ENCODE measurements around the gene ITGA11.

Gene ITGA11

DNA sequence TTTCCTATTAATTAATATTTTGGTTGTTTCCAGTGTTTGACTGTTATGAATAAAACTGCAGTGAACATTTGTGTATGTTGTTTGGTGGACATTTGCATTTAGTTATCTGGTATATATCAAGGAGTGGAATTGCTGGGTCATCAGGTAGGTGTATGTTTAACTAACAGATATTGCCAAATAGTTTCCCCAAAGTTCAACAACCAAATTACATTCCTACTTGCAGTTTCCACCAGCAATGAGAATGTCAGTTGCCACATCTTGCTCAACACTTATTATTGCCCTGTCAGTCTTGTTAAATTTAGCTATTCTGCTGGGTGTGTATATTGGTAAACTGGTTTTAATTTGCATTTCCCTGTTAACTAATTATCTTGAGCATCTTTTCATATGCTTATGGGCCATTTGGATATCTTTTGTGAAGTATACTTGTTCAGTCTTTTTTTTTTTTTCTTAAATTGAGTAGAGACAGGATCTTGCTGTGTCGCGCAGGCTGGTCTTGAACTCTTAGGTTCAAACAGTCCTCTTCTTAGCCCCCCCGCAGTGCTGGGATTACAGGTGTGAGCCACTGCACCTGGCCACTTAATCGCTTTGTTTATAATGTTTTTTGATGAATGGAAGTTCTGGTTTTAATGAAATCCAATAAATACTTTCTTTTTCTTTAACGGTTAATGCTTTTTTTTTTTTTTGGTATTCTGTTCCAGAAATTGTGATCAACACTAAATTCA lies 146.5 kb downstream of the ITGA11 start:
- DNase-seq: peak; percentile 62

DNA sequence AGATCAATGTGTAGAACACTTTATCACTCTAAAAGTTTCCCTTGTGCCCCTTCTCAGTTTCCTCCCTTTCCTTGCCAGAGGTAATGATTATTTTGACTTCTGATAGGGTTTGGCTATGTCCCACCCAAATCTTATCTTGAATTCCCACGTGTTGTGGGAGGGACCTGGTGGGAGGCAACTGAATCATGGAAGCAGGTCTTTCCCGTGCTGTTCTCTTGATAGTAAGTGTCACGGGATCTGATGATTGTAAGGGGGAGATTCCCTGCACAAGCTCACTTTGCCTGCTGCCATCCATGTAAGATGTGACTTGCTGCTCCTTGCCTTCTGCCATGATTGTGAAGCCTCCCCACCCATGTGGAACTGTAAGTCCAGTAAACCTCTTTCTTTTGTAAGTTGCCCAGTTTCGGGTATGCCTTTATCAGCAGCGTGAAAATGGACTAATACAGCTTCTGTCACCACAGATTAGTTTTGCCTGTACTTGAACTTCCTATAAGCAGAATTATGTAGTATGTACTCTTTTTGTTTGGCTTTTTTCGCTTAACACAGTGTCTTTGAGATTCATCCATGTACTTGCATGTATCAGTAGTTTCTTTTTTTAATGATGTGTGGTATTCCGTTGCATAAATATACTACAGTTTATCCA lies 147.2 kb downstream of the ITGA11 start:
- no peak for DNase-seq

DNA sequence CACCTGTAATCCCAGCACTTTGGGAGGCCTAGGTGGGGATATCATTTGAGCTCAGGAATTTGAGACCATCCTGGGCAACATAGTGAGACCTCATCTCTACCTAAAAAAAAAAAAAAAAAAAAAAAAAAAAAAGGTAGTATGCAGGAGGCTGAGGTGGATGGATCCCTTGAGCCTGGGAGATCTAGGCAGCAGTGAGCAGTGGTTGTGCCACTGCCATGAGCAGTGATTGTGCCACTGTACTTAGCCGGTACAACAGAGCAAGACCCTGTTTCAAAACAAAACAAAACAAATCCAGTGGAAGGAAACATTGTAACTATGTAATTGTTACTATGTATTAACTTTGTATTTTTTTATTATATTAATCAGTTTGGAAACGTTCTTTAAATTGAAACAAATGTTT lies 148.6 kb downstream of the ITGA11 start:
- no peak for DNase-seq

DNA sequence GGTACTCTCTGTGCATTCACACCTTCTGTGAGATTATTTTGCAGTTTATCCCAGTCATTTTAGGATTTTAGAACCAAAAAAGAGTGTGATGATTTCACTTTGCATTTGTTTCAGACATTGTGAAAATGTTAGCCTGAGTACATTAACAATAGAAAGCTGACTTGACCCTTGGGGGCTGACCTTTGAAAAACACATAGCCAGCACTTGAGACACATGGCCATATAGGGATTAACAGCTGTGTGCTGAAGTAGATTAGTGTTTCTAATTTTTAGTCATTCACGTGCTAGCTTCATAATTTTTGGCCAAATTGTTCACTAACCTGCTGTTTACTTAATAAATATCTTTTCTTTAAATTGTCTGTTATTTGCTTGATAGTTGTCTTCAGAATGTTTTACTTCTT lies 151.0 kb downstream of the ITGA11 start:
- no peak for DNase-seq

DNA sequence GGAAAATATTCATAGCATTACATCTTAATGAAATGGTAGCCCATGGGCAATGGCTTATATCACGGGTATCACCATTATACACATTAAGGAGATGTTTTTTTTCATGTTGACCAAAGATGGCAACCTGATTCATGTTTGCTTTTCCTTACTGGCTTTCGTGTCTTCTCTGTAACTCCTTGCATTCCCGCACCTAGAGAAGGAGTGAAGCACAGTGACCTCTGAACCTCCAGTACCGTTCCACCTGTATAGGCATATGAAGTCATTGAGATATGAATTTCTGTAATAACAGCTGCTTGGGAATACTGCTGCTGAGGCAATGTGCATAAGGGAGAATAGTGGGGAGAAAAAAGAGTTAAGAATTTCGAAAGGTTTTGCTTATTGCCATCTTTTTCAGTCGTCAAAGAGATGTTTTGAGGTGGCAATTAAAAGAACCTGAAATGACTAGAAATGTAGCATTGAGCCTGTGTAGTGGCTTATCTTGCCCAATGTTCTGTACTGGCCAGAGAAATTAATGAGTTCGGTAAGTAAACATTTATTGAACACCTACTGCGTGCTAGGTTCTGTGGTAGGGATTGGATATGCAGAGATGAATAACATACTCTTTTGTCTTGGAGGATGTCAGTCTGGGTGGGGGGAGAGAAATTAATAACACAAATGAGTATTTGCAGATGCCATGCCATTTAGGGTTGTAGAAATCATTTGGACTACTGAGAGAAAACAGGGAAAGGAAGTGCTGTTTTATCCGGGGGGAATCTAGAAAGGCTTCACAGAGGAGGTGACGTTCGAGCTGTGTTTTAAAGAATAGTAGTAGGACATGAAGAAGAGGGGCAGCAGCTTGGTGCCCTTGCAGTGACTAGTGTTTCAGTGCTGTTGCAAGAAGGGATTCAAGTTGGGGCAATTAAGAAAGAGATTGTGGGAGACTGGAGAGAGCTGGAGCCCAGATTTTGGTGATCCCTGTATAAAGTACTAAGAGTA lies 151.9 kb downstream of the ITGA11 start:
- DNase-seq: no peak

DNA sequence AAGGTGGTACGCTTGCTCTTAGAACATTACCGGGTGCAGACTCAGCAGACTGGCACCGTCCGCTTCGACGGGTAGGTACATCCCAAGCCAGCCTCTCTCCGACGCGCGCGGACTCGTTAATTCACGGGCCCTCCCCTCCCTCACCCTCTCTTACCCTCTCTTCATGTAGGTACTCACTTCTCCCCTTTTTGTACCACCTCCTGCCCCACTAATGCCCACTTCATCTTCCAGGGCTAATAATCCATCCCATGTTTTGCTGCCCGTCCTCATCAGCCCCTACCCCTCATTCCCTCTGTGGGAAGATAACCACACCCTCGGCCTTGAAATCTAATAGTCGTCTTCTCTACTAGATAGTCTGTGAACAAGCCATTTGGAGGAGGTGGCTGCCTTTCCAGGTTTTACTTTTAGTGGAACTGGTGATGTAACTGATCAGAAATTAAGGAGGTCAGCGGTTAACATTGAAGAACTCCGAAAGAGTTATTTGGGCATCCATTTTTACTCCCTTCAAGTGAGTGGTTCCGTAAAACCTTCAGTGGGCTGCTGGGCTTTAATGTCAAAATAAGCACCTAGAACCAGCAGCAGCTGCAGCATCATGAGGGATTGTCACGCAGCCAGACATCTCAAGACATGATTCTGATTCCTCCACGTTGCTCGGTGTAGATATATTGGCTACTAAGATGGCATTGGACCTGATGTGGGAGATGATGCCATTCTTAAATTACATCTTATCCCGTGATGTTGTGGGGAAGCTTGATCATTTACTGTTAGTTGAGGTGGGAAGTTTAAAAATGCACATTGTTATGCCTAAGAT lies 153.2 kb downstream of the ITGA11 start:
- DNase-seq: peak; percentile 71

DNA sequence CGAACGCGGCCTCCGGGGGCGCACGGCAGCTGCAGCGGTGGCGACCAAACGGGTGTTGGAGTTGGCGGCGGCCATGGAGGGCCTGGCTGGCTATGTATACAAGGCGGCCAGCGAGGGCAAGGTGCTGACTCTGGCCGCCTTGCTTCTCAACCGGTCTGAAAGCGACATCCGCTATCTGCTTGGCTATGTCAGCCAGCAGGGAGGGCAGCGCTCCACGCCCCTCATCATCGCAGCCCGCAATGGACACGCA lies 153.7 kb downstream of the ITGA11 start:
- no peak for DNase-seq

DNA sequence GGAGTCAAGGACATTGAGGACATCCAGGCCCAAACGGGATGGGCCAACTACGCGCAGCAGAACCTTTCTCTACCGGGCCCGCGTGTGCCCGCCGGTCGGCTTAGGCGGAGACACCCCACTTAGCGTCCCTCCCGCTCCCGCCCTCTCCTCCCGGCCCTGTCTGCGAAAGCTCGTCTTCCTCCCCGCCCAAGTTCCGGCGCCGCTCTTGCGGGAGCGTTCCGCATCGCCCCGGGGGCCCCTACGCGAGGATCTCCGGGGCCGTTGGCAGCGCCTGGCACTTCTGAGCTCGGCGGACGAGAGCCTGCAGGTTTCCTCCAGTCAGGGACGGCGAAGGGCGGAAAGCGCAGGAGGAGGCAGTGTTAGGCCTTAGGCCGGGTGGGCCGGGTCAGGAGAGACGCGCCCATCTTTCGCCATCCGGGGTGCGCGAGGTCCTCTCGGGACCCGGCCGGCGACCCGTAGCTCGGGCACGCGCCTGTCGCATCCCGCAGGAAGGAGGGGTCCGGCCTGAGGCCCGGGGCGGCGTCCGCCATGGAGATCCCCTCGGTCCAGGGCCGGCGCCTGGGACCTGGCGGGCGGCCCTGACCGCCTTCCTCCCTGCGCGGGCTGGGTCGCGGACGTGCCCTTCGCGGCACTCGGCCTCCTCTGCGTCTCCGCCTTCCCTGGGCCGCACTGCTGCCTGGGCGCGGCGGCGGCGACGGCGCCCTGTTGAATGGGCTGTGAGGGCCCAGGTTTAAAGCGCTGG lies 154.2 kb downstream of the ITGA11 start, which contains the start of gene FEM1B:
Gene FEM1B, plus strand, starts transcription at position 143 of the 742 bp plus-strand sequence. CDS start 673 bp downstream, outside the sequence.
- peak; percentile 94 for DNase-seq

DNA sequence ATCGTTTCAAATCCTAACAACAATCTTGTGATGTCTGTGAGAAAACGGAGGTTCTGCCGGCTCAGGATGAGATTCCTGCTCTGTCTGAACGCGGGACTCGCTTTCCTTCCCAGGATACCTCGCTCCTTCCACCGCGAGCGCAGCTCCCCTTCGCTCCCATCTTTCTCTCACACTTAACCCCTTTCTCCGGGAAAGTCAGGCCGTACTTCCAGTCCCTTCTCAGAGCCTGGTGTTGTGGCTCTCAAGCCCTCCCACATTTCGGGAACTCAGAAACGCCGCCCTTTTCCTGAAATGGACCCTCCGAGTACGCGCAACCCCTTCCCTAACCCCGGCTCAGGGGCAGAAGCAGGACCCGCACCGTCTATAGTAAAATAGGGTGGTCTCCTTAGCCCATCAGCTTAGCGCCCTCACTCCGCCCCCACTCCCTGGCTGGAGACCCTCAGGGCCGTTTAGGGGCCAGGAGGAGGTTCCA lies 154.8 kb downstream of the ITGA11 start:
- DNase-seq: peak; percentile 85

DNA sequence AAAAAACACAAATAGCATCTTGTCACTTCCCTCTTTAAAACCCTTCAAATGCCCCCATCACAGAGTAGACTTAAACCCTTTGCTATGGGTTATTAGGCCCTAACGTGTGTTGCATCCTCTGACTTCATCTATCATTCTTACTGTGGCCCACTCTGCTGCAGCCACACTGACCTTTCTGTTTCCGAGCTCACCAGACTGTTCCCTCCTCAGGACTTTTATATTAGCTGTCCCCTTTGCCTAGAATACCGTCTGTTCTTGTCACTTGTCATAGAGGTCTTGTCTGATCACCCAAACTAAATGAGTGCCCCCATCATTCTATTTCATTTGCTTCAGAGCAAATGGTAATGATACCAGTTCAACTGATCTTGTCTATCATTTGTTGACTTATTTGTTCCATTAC lies 155.3 kb downstream of the ITGA11 start:
- no peak for DNase-seq

DNA sequence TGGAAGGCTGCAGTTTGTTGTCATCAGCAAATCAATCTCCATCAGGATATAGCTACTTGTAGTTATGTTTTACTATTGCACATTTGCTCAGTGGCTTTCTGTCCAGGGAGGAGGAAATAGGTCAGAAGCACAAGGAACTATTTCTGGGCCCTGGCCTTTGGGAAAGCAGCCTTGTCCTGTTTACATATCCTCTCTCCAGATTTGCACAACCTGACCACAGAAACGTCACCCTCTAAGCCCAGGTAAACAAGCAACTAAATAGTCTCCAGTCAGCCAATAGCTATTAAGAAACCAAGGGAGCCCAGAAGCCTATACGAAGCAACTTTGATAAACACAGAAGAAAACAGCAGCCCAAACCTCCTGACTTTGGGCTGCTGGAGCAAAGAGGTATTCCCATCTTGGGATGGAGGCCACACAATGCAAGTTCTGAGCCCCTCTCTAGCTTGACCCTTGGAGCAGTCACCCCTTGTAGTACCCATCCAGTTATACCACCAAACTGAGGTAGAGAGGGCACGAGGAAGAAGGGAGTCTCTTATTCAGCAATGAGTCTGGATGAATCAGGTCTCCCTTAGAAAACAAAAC lies 156.7 kb downstream of the ITGA11 start:
- no peak for DNase-seq

DNA sequence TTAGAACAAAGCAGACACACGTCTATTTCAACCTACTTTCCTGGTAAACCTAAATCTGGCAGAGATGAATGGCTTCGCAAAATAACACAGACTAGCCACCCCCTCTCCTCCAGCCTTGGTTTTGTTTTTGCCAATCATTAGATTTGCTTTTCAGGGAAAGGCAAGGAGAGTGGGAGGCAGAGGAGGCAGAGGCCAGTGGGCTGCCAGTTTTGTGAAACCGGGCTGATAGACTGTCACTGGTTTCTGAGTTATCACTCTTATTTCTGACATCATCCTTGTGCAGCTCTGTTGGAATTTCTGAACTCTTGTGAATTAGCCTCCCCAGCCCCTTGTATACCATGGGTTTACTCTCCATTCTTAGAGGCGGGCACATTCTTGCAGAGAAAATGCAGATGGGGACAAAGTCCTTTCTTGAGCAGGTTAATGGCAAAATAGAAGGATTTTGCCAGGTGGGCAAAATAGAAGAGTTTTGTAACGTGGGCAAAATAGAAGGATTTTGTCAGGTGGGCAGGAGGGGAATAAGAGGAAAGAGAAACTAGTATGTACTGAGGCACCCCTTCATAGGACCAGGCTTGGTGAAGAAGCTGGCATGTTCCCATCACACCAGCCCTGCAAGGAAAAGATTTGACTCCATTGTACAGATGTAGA lies 157.6 kb downstream of the ITGA11 start:
- no peak for DNase-seq

DNA sequence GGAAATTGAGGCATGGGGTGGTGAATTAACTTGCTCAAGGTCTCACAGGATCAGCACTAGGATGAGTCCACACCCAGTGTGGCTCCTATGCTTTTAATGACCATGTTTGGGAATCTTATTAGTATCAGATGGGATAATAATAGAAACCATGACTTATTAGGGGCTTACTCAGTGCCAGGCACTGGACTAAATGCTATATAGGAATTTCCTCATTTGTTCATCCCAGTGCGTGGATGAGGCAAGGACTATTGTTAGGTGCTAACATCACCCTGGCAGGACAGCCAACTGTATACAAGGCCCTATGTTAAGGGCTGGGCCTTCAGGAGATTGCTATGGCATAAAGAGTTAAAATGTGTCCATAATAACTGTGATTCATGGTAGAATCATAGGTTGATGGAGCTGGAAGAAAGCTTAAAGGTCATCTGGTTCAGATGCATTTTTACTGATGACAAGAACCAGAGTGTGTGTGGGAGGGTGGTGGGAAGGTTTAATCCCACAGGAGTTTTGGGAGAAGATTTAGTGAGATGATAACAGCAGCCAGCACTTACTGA lies 159.2 kb downstream of the ITGA11 start:
- DNase-seq: no peak

DNA sequence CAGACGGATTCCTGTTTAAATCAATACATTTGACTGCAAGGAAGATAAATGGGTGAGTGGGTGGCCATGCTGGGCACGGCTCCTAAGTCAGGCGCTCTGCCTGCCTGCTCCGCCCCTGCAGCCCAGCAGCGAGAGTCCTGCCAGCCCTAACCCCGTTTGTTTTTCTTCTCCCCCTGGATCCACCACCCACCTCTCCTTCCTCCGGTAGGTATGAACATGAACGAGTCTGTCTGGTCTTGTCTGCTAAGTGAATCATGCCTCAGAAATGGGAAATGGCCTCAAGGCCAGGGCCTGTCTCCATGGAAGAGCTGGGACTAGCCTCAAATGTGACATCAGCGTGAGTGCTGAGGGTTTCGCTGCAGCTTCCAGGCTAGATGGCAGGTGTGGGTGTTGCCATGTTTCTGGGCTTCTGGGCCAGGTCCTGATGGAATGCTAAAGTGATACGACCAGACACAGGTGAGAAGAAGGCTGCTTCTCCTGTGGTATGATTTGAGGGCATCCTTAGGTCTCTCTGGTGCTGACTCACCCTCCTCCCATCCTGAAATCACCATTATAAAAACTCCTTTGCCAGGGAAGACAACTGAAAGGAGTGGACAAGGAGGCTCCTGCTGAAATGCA lies 160.0 kb downstream of the ITGA11 start:
- no peak for DNase-seq

DNA sequence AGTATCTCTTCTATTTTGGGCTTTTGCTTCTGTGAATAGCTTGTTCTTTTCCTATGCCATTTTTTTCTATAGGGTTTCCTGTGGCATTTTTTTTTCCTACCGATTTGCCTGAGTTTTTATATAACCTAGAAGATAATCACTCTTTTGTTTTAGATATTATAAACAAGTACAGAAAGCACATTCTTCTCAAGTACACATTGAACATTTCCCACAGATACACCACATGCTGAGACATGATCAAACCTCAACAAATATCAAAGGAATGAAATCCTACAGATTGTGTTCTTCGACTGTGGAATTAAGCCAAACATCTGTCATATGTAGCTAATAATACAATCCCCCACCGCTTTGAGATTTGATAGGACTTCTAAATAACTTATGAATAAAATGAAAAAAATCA lies 163.6 kb downstream of the ITGA11 start:
- DNase-seq: no peak

DNA sequence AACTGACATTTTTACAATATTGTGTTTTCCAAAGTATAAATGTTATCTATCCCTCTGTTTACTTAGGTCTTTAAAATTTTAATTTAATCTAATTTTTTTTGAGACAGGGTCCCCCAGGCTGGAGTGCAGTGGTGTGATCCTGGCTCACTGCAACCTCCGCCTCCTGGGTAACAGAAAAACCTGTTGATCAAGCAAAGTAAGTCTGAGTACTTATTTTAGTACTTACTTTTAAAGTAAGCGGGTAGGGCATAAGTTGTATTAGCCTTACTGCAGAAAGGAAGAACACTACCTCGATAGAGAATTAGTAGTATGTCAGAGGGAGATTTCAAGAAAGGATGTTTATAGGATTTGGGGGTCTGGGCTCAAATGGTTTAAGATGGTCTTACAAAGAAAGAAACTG lies 166.3 kb downstream of the ITGA11 start:
- DNase-seq: no peak

DNA sequence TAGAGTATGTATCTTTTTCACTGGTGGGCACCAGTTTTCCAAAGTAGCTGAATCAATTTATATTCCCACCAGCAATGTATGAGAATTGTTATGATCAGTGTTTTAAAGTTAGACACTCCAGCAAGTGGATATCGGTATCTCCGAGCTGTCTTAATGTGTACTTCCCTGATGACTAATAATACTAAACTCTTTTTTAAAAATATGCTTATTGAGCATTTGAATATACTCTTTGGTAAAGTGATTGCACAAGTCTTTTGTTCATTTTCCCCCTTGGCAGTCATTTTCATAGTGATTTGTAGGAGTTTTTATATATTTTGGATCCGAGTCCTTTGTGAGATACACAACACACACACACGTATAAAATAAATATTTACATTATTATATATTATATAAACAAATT lies 166.9 kb downstream of the ITGA11 start:
- no peak for DNase-seq

DNA sequence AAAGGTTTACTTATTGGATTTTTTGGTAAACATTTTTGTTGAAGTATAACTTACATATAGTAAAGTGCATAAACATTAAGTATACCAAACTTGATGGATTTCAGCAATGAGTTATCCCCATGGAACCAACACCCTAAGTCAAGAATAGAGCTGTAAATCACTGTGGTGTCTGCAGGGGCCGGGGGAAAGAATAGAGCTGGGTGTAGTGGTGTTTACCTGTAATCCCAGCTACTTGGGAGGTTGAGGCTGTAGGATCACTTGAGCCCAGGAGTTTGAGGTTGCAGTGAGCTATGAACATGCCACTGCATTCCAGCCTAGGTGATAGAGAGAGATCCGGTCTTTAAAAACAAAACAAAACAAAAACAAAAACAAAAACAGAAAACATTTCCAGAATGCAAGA lies 167.7 kb downstream of the ITGA11 start:
- DNase-seq: no peak

DNA sequence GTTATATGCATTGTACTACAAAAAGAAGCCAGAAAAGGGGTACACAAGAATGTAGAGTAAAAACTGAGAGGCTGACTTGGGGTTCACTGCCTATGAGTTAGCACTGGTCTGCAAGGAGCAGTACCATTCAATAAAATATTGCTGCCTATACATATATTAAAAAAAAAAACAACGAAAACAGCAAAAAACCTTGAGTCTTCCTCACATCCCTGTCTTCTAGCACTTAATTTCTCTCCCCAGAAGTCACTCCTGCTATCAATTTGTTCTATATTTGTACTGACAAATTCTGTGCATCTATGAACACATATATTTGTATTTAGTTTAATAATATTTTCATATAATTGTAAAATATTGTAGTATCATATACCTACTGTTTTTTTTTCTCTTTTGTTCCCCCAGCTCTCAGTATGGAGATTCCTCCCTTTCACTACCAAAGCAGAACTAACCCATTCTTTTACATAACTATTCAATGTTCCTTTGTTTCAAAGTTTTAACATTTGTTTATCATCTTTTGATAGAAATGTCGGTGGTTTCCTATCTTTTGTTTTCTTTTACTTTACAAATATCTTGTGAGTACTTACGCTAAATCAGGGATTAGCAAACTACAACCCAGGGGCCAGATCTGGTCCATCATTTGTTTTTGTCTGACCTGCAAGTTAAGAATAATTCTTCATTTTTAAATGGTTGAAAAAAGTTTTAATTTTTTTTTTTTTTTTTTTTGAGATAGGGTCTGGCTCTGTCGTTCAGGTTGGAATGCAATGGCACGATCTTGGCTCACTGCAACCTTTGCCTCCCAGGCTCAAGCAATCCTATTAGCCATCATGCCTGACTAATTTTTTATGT lies 169.2 kb downstream of the ITGA11 start:
- no peak for DNase-seq
